GM12872 (cell line): ENCODE measurements around the gene ERP44.
A peak's percentile ranks its signal among the peaks of the same experiment; 100 is the strongest.

Experiments used
- CTCF ChIP-seq: IDR thresholded peaks from 3 replicates; pipeline ENCODE4 v1.5.1; 2011; ENCODE audit warnings: low read depth, mild to moderate bottlenecking, low read length, moderate library complexity; ENCODE audit not compliant: insufficient read depth

ERP44 gene

GRCh38 chr9:100049551-100049950, 49.2 kb downstream of the ERP44 start:
- no peak for TF ChIP-seq CTCF

- TF ChIP-seq CTCF: no peak
Measured at GRCh38 chr9:100038472-100038871, 60.3 kb downstream of the ERP44 start.

- no peak for TF ChIP-seq CTCF
Measured at GRCh38 chr9:100033877-100034551, 64.8 kb downstream of the ERP44 start.

- TF ChIP-seq CTCF: no peak
Measured at GRCh38 chr9:100030548-100030947, 68.3 kb downstream of the ERP44 start.

GRCh38 chr9:100029251-100029650, 69.5 kb downstream of the ERP44 start:
- TF ChIP-seq CTCF: no peak

GRCh38 chr9:100028201-100028784, 70.5 kb downstream of the ERP44 start:
- TF ChIP-seq CTCF: peak; percentile 98

- no peak for TF ChIP-seq CTCF
Measured at GRCh38 chr9:100027543-100027942, 71.3 kb downstream of the ERP44 start.

GRCh38 chr9:100021931-100022330, 76.9 kb downstream of the ERP44 start:
- no peak for TF ChIP-seq CTCF
